Measurements from ENCODE around the gene CNGA3. TPM values are rescaled to one million over a fixed set of nuclear protein-coding genes. Genes with fewer than 3 reads are reported as not detected.

Gene CNGA3
- total and polyA plus RNA-seq, 2 of the 4 experiments (the other 2 are of a cell fraction): under 0.01 TPM; not detected in 1

GRCh38 chr2:98378901-98379300 lies 32.6 kb downstream of the CNGA3 start:
- Histone ChIP-seq H3K23ac (ENCODE audit: low read depth, low read length) (no peak overlapping the region), H3K27me3 (ENCODE audit: control insufficient read depth, insufficient read depth, low read length) (peaks cover 57% of the 10 kb centered on the region), H4K8ac (ENCODE audit: low read depth in 2 of 2, low read length in 2 of 2) (no peak overlapping the region), H2AK5ac (ENCODE audit: low read depth, low read length) (no peak overlapping the region), H3K56ac (ENCODE audit: extremely low read depth, insufficient read depth, low read length) (no peak overlapping the region), H3K4me3 (ENCODE audit: insufficient read depth, low read depth, low read length) (no peak overlapping the region), H3K4me1 (ENCODE audit: control insufficient read depth, insufficient read depth, low read length) (no peaks in the 10 kb centered on the region), H3K27ac (ENCODE audit: insufficient read depth, low read length) (no peak overlapping the region), H3K9me3 (ENCODE audit: control insufficient read depth, insufficient read depth, low read length) (no peaks in the 10 kb centered on the region), H3K79me1 (ENCODE audit: low read depth in 1 of 2, low read length in 2 of 2) (no peaks in the 10 kb centered on the region), H2BK5ac (ENCODE audit: low read depth, low read length, poor library complexity, severe bottlenecking) (no peak overlapping the region), H2BK15ac (ENCODE audit: low read depth, low read length) (no peak overlapping the region), H4K5ac (ENCODE audit: low read depth, low read length) (no peak overlapping the region), H3K4ac (ENCODE audit: low read depth, low read length) (no peak overlapping the region), H2AFZ (replicated peaks; ENCODE audit: low read length, poor library complexity) (no peak overlapping the region), H2BK20ac (ENCODE audit: low read depth, low read length) (no peak overlapping the region), H3K9ac (ENCODE audit: low read depth, low read length) (no peak overlapping the region), H2AK9ac (replicated peaks; ENCODE audit: low read depth, low read length, poor library complexity) (no peak overlapping the region), H3K9me1 (ENCODE audit: insufficient read depth, low read length) (no peaks in the 10 kb centered on the region), H3K36me3 (ENCODE audit: control insufficient read depth, insufficient read depth, low read length) (no peaks in the 10 kb centered on the region), H2BK120ac (ENCODE audit: low read depth, low read length) (no peak overlapping the region), H4K91ac (ENCODE audit: insufficient read depth, low read depth, low read length) (no peak overlapping the region), H3K4me2 (ENCODE audit: low read depth, low read length) (no peak overlapping the region), H3K14ac (replicated peaks; ENCODE audit: low read depth, low read length) (no peak overlapping the region), H4K20me1 (ENCODE audit: insufficient read depth, low read length) (no peaks in the 10 kb centered on the region), H3K18ac (ENCODE audit: low read depth, low read length) (no peak overlapping the region)
- in situ Hi-C loops (cut with MboI; ENCODE audit: low sequenced_read_pairs): no loop called here
- intact Hi-C loops (cut with micrococcal nuclease): no loop called here
- DNase-seq: peak; percentile 16
- dilution Hi-C loops (cut with HindIII; ENCODE audit: low sequenced_read_pairs, unreplicated experiment): no loop called here
- ChIA-PET CTCF (interaction anchor here (0.6 kb wide), 1 partner anchor 803 kb away, joined by 3 read pairs; no protein-coding TSS in a partner anchor), POLR2A (ENCODE audit: unreplicated experiment) (no interaction called here)
- 0% methylated on average over 1 of the region's 4 CpGs; no CpG with 5 or more reads in 1 of the 2 experiments for WGBS, 2 experiments (ENCODE audit: extremely low coverage in 2 of 2, insufficient read length in 1 of 2)
- BruUV-seq (replicated peaks): no TSS peak
- ATAC-seq (ENCODE audit: low read depth): 0 out of 2 replicates have a peak, but pooled peaks have one; percentile 14
- TF ChIP-seq CHD1 (IDR thresholded peaks at IDR 0.05; ENCODE audit: low read depth, low read length) (no peak), USF2 (IDR thresholded peaks at IDR 0.05; ENCODE audit: low read depth, low read length) (no peak), CTCF (conservative IDR thresholded peaks at IDR 0.05; ENCODE audit: low read depth, low read length) (no peak), FOS (IDR thresholded peaks at IDR 0.05; ENCODE audit: low read depth, low read length) (no peak), NFE2L2 (IDR thresholded peaks at IDR 0.05; ENCODE audit: low read depth, low read length) (no peak), RAD21 (IDR thresholded peaks at IDR 0.05; ENCODE audit: low read length) (no peak), SMC3 (IDR thresholded peaks at IDR 0.05; ENCODE audit: low read depth, low read length) (no peak), CEBPB (IDR thresholded peaks at IDR 0.05; ENCODE audit: low read depth, low read length) (no peak), ELK1 (IDR thresholded peaks at IDR 0.05; ENCODE audit: borderline replicate concordance, low read depth, low read length) (no peak), MXI1 (IDR thresholded peaks at IDR 0.05; ENCODE audit: borderline replicate concordance, low read depth, low read length) (no peak), RCOR1 (IDR thresholded peaks at IDR 0.05; ENCODE audit: insufficient replicate concordance, low read length) (no peak), RFX5 (IDR thresholded peaks at IDR 0.05; ENCODE audit: low read depth, low read length) (no peak), POLR2A (IDR thresholded peaks at IDR 0.05; ENCODE audit: low read depth, low read length) (no peak), MAFK (IDR thresholded peaks at IDR 0.05; ENCODE audit: low read depth, low read length) (no peak), BHLHE40 (IDR thresholded peaks at IDR 0.05; ENCODE audit: low read depth, low read length) (no peak), MAZ (IDR thresholded peaks at IDR 0.05; ENCODE audit: borderline replicate concordance, low read depth, low read length) (no peak)

Measured in IMR-90 (cell line).